ENCODE results near the gene AR. TPM values are rescaled to one million over a fixed set of nuclear protein-coding genes. Genes with fewer than 3 reads are reported as not detected.

The AR gene
- total and polyA plus RNA-seq, 8 donors: 0.34 to 2.9 (median 1.1) TPM

GRCh38 chrX:67612231-67612630, 68.4 kb downstream of the AR start:
- FAIRE-seq (no peak), DNase-seq (no peak), ATAC-seq (no peak)
- H3K9me3 ChIP-seq: no peaks in the 10 kb centered on the region
- 37 to 39% methylated on average over 3 of the region's 3 CpGs for WGBS, 2 donors
- H3K4me3 ChIP-seq: no peak overlapping the region
- no peaks in the 10 kb centered on the region for H3K36me3 ChIP-seq
- no peak for TF ChIP-seq CTCF (IDR thresholded peaks at IDR 0.05)
- no peak overlapping the region for H3K27ac ChIP-seq
- intact Hi-C loops (cut with DNase I): no loop called here
- no peaks in the 10 kb centered on the region for H3K4me1 ChIP-seq
- H3K27me3 ChIP-seq: peaks cover 0 to 6% (median 2%) of the 10 kb centered on the region in 4 donors

GRCh38 chrX:67613366-67613765, 69.5 kb downstream of the AR start:
- H3K27me3 ChIP-seq: peaks cover 0 to 6% (median 2%) of the 10 kb centered on the region in 4 donors
- H3K36me3 ChIP-seq: no peaks in the 10 kb centered on the region
- no peak overlapping the region for H3K27ac ChIP-seq
- intact Hi-C loops (cut with DNase I): no loop called here
- H3K9me3 ChIP-seq: no peaks in the 10 kb centered on the region
- ATAC-seq: no peak
- H3K4me1 ChIP-seq: no peaks in the 10 kb centered on the region
- DNase-seq: no peak
- FAIRE-seq: no peak
- no peak overlapping the region for H3K4me3 ChIP-seq
- no peak for TF ChIP-seq CTCF (IDR thresholded peaks at IDR 0.05)

DNA sequence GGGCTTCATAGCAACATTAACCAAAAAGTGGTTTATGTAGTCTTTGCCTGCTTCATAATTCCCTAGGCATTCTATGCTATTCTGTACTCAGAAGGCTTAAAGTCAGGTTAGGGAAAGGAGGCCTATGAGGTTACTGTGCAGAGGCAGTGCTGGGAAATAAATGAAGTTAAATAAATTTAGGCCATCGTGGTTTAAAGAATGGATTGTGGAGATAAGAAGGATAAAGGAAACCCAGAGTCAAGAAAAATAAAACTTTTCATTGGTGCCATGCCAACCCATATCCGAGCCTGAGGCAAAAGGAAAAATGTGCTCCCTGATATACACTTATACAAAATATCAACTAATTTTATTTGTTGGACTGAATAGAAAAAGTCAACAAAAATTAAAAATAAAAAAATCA, 70.2 kb downstream of the AR start:
- peaks cover 0 to 6% (median 2%) of the 10 kb centered on the region in 4 donors for H3K27me3 ChIP-seq
- no peak for TF ChIP-seq CTCF (IDR thresholded peaks at IDR 0.05)
- WGBS, 2 donors: 36 to 58% methylated on average over 2 of the region's 2 CpGs
- H3K4me3 ChIP-seq: no peak overlapping the region
- H3K9me3 ChIP-seq: no peaks in the 10 kb centered on the region
- DNase-seq (no peak), FAIRE-seq (no peak), ATAC-seq (no peak)
- no peaks in the 10 kb centered on the region for H3K4me1 ChIP-seq
- intact Hi-C loops (cut with DNase I): no loop called here
- H3K36me3 ChIP-seq: no peaks in the 10 kb centered on the region
- H3K27ac ChIP-seq: no peak overlapping the region

GRCh38 chrX:67614423-67614822, 70.6 kb downstream of the AR start:
- TF ChIP-seq CTCF (IDR thresholded peaks at IDR 0.05): no peak
- intact Hi-C loops (cut with DNase I): no loop called here

DNA sequence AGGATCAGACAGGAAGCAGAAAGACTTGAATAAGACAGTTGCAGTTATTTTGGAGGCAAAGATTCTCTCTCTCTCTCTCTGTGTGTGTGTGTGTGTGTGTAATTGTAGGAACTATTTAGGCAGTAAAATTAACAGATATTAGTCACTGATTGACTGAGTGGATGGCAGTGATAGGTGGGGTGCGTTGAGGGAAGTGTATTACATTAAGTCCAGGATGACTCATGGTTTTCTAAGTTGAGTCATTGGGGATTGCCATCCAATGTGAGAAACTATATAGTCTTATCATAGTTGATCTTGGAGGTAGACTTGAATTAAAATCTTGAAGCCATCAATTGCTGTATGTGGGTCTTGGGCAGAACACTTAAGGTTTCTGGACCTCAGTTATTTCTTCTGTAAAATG, 75.4 kb downstream of the AR start:
- no peak for DNase-seq
- Histone ChIP-seq H3K9me3 (no peaks in the 10 kb centered on the region), H3K27me3 (no peaks in the 10 kb centered on the region), H3K36me3 (no peaks in the 10 kb centered on the region), H3K4me1 (no peaks in the 10 kb centered on the region), H3K4me3 (no peak overlapping the region), H3K27ac (no peak overlapping the region)
- no peak for FAIRE-seq
- ATAC-seq: no peak
- intact Hi-C loops (cut with DNase I): no loop called here
- no peak for TF ChIP-seq CTCF (IDR thresholded peaks at IDR 0.05)
- 24 to 28% methylated on average over 1 of the region's 1 CpG for WGBS, 2 donors

More at GRCh38 chrX:67614423-67614822, 70.6 kb downstream of the AR start:
- Histone ChIP-seq H3K27me3 (peaks cover 0 to 6% (median 2%) of the 10 kb centered on the region in 4 donors), H3K27ac (no peak overlapping the region), H3K4me3 (no peak overlapping the region), H3K4me1 (no peaks in the 10 kb centered on the region), H3K9me3 (no peaks in the 10 kb centered on the region), H3K36me3 (no peaks in the 10 kb centered on the region)
- ATAC-seq: no peak
- DNase-seq: no peak
- WGBS, 2 donors: 31 to 45% methylated on average over 1 of the region's 1 CpG
- no peak for FAIRE-seq
